ENCODE results near the gene IFI30. TPM values are rescaled to one million over a fixed set of nuclear protein-coding genes. Genes with fewer than 3 reads are reported as not detected.

The IFI30 gene
- total RNA-seq, 2 donors from 2014 or later: 8.1 to 43.2 TPM

DNA sequence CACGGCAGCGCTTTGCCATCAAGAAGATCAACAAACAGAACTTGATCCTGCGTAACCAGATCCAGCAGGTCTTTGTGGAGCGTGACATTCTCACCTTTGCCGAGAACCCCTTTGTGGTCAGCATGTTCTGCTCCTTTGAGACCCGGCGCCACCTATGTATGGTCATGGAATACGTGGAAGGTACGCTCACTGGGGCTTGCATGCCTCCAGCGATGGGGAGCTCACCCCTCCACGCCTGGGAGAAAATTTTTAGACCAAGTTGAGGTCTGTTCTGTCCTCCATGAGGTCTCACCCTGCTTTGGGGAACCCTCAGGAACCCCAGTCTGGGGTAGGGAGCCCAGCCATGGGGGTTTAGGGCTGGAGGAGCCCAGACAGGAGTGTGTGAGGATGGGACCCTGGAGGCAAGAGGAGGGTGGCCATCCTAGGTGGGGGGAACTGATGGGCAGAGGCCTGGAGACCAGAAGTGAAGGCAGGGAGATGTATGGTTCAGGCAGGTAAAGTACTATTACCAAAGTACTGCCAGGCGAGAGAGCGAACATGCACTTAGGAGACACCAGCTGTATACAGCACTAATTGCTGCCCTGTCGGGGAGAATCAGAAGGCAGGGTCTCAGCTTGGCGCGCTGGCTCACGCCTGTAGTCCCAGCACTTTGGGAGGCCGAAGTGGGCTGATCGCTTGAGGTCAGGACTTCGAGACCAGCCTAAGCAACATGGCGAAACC lies 42.9 kb upstream of the IFI30 start:
- Histone ChIP-seq H3K36me3 (peaks cover 11% of the 10 kb centered on the region), H3K4me1 (no peaks in the 10 kb centered on the region), H3K4me3 (no peak overlapping the region), H3K9me3 (no peaks in the 10 kb centered on the region), H3K27me3 (no peaks in the 10 kb centered on the region), H3K27ac (no peak overlapping the region)
- no peak for DNase-seq (ENCODE audit: low spot score)
- no peak for TF ChIP-seq CTCF (IDR thresholded peaks at IDR 0.05)

DNA sequence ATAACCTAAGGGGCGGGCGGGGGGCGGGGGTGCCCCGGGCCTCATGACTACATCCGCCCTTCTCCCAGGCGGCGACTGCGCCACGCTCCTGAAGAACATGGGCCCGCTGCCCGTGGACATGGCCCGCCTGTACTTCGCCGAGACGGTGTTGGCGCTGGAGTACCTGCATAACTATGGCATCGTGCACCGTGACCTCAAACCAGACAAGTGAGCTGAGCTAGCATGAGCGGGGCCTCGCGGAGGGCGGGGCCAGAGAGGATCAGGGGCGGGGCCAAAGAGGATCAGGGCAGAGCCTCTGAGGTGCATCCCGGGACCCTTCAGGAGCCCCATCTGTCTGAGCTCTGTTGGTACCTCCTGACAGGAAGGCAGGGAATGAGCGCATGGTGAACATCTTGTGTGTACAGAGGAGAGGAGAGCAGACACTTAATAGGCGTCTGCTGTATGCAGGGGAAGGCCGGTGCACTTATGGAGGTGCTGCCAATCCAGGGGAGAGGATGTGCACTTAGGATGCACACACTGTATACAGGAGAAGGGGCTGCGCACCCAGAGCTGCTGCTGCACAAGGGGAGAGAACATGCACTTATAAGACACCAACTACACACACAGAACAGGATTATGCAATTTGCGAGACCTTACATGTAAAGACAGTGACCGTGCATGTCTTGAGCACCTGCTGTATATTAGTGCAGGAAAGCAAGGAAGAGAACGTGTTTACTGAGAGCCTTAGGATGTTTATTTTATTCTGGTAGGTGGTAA lies 41.6 kb upstream of the IFI30 start:
- Histone ChIP-seq H3K27ac (no peak overlapping the region), H3K4me3 (no peak overlapping the region), H3K36me3 (peaks cover 11% of the 10 kb centered on the region), H3K27me3 (no peaks in the 10 kb centered on the region), H3K4me1 (no peaks in the 10 kb centered on the region), H3K9me3 (no peaks in the 10 kb centered on the region)
- TF ChIP-seq CTCF (IDR thresholded peaks at IDR 0.05): no peak
- no peak for DNase-seq (ENCODE audit: low spot score)

DNA sequence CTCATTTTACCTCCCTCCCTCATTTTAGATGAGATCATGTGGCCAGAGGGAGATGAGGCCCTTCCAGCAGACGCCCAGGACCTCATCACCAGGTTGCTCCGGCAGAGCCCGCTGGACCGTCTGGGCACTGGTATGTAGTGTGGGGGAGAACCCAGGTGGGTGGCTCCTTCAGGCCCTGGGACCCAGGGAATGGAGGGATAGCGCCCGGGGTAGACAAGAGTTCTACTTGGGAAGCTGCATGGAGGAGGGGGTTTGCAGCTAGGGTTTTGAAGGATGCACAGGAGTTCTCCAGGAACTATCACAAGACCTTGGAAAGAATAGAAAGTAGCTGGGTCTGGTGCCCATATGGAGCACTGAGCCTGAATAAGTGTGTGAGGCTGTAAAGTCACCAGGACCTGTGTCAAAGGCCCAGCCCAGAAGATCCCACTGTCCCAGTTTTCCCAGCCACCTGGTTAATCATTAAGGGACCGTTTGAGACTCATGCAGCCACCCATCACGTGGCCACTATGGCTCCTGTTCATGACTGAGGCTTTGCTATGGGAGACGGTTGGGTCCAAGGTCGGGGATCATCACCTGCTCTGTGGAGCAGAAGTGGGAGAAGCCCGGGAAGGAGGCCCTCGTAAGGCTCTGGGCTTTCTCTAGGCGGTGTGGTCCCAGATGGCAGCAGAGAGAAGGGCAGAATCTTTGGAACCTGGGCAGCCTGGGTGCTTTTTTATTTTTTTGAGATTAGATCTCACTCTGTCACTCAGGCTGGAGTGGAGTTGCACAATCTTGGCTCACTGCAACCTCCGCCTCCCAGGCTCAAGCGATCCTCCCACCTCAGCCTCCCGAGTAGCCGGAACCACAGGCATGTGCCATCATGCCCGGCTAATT lies 37.7 kb upstream of the IFI30 start:
- Histone ChIP-seq H3K9me3 (no peaks in the 10 kb centered on the region), H3K4me3 (no peak overlapping the region), H3K4me1 (no peaks in the 10 kb centered on the region), H3K27me3 (no peaks in the 10 kb centered on the region), H3K36me3 (no peaks in the 10 kb centered on the region), H3K27ac (no peak overlapping the region)
- no peak for TF ChIP-seq CTCF (IDR thresholded peaks at IDR 0.05)
- DNase-seq (ENCODE audit: low spot score): no peak

DNA sequence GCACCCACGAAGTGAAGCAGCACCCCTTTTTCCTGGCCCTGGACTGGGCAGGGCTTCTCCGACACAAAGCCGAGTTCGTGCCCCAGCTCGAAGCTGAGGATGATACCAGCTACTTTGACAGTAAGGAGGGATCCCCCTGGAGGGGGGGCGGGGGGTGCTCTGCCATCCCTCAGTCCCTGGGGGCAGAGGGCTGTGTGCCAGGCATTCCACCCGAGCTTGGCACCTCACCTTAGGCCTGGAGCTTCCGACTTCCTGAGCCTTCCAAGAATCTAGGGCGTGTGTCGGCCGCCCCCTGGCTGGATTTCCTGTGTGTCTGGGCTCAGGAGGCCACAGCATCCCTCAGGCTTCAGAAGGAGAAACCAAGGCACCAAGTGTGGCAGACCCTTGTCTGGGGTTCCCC lies 36.4 kb upstream of the IFI30 start:
- no peaks in the 10 kb centered on the region for H3K36me3 ChIP-seq

More for the DNA sequence above, 36.4 kb upstream of the IFI30 start:
- Histone ChIP-seq H3K9me3 (no peaks in the 10 kb centered on the region), H3K4me1 (no peaks in the 10 kb centered on the region), H3K4me3 (no peak overlapping the region), H3K27ac (no peak overlapping the region), H3K27me3 (no peaks in the 10 kb centered on the region)
- no peak for DNase-seq (ENCODE audit: low spot score)
- TF ChIP-seq CTCF (IDR thresholded peaks at IDR 0.05): no peak

All from right atrium auricular region (tissue), 2 donors.